ENCODE measurements around the gene PVALB. TPM values are rescaled to one million over a fixed set of nuclear protein-coding genes. Genes with fewer than 3 reads are reported as not detected.

Gene PVALB
- total and polyA plus RNA-seq, 9 of the 15 experiments (the other 6 are each of a cell fraction or from before 2014, with no cell fraction given) = not detected

- TF ChIP-seq TAF9B (IDR thresholded peaks at IDR 0.05; ENCODE audit: partially characterized antibody) (no peak), NFATC3 (IDR thresholded peaks at IDR 0.05) (no peak)
Observed at GRCh38 chr22:36803358-36803757, 13.5 kb downstream of the PVALB start (continued).

GRCh38 chr22:36798674-36799066 lies 18.2 kb downstream of the PVALB start:
- Histone ChIP-seq H3K9me3 (replicated peaks; ENCODE audit: control insufficient read depth, insufficient read depth, low read depth, low read length) (no peaks in the 10 kb centered on the region), H3K79me2 (ENCODE audit: control insufficient read depth, insufficient read depth, low read length) (no peaks in the 10 kb centered on the region), H3K27ac (ENCODE audit: extremely low read depth, low read depth, low read length) (no peak overlapping the region), H3K4me1 (replicated peaks in 1 of 2; ENCODE audit: control insufficient read depth in 2 of 2, insufficient read depth in 2 of 2, low read length in 2 of 2) (no peaks in the 10 kb centered on the region), H3K27me3 (ENCODE audit: control insufficient read depth in 2 of 2, insufficient read depth in 2 of 2, low read length in 2 of 2) (peaks cover 0 to 13% of the 10 kb centered on the region in 2 experiments; a peak in 3 of 5 replicates), H4K20me1 (replicated peaks; ENCODE audit: control insufficient read depth, insufficient read depth, low read length) (no peaks in the 10 kb centered on the region), H3K4me3 (no peak overlapping the region), H3K9me1 (ENCODE audit: control insufficient read depth, insufficient read depth, low read length) (no peaks in the 10 kb centered on the region), H3K9ac (ENCODE audit: insufficient read depth in 1 of 2, low read depth in 2 of 2, low read length in 2 of 2) (no peak overlapping the region), H2AFZ (ENCODE audit: low read depth, low read length) (no peak overlapping the region), H3K4me2 (ENCODE audit: insufficient read depth, low read length) (no peak overlapping the region), H3K36me3 (ENCODE audit: control insufficient read depth, insufficient read depth, low read length) (no peaks in the 10 kb centered on the region)
- intact Hi-C loops (cut with micrococcal nuclease) = no loop called here
- ATAC-seq = no peak
- 14% methylated on average over 9 of the region's 11 CpGs for WGBS (ENCODE audit: insufficient coverage, low coverage, missing lambda C conversion rate)
- in situ Hi-C loops (cut with MboI) = no loop called here
- BruUV-seq (replicated peaks) = no TSS peak
- ChIA-PET POLR2A (interaction anchor here (0.5 kb wide), 1 partner anchor 269 kb away, joined by 5 read pairs; no protein-coding TSS in a partner anchor), CTCF (ENCODE audit: low intra/inter-chr PET ratio) (no interaction called here)
- DNase-seq (ENCODE audit: extremely low read depth in 1 of 4, low spot score in 3 of 4) = no peak
- FAIRE-seq = no peak
- TF ChIP-seq ZNF277 (CRISPR knock-in tag; IDR thresholded peaks at IDR 0.05; ENCODE audit: borderline replicate concordance) = no peak
- TF ChIP-seq HMGN3 (IDR thresholded peaks at IDR 0.05; ENCODE audit: borderline replicate concordance, extremely low read depth, insufficient read length, low read depth, low read length) = no peak
- TF ChIP-seq PTTG1 (tag; IDR thresholded peaks at IDR 0.05; ENCODE audit: low read depth) = no peak
- no peak for TF ChIP-seq ZNF134 (CRISPR knock-in tag; conservative IDR thresholded peaks at IDR 0.05)
- no peak for TF ChIP-seq CBFA2T2 (conservative IDR thresholded peaks at IDR 0.05)
- no peak for TF ChIP-seq KDM4B (IDR thresholded peaks at IDR 0.05; ENCODE audit: borderline replicate concordance in 2 of 2, low read depth in 1 of 2)

Measured in K562 (cell line).